Pancreas (tissue), 10 donors: Measurements from ENCODE around the gene FRMD4A. TPM values are rescaled to one million over a fixed set of nuclear protein-coding genes. Genes with fewer than 3 reads are reported as not detected.

ENCODE experiments used
- ATAC-seq, 4 donors: fragments of 200-7000 bp; cut with Tn5 transposase; one replicate each; pipeline versions ENCODE4 v1.8.0 to v1.9.1; 2020; ENCODE audit warnings: mild to moderate bottlenecking in 4 of 4, moderate library complexity in 4 of 4
- DNase-seq, 6 donors: peaks; one replicate each; pipeline ENCODE4 v3.0.0-alpha.2; 2020
- FAIRE-seq: peaks from 2 replicates; lab custom pipeline; 2012; peaks lifted over from hg19 to GRCh38; lab: Jason Lieb, UNC
- H3K27ac ChIP-seq, 4 donors: fragments of 200-600 bp; sonication (generic); 1 replicate in 3 of 4; 2 replicates in 1 of 4; pipeline versions ENCODE4 v1.5.0 to v1.8.0; 2020
- H3K27me3 ChIP-seq, 4 donors: fragments of 200-600 bp; one replicate each; pipeline ENCODE4 v1.8.0; 2021
- H3K36me3 ChIP-seq, 3 donors: fragments of 200-600 bp; sonication (generic) in 1 of 3; one replicate each; pipeline versions ENCODE4 v1.5.0 to v1.8.0; 2020 to 2021
- H3K4me1 ChIP-seq, 3 donors: fragments of 200-600 bp; one replicate each; pipeline ENCODE4 v1.8.0; 2021
- H3K4me3 ChIP-seq, 4 donors: fragments of 200-600 bp; sonication (generic) in 2 of 4; one replicate each; pipeline versions ENCODE4 v1.5.0 to v1.8.0; 2020 to 2021
- H3K9me3 ChIP-seq, 4 donors: fragments of 200-600 bp; one replicate each; pipeline ENCODE4 v1.8.0; 2021
- CTCF ChIP-seq, 4 donors: fragments of 200-600 bp; sonication (generic) in 3 of 4; IDR thresholded peaks; one replicate each; pipeline versions ENCODE4 v1.5.0 to v1.8.0; 2021; ENCODE audit warnings: antibody characterized with exemption in 4 of 4
- WGBS, 2 donors: extraction: QIAGEN DNeasy Blood & Tissue Kit; methylation state at CpG; one replicate each; pipeline ENCODE4 v1.1.7; 2013; 5-methylcytosine and 5-hydroxymethylcytosine counted together
- intact Hi-C, 3 donors: fragments of 100-400 bp; cut with DNase I; formaldehyde crosslinking; loops; one replicate each; pipeline versions ENCODE4 v1.11.1 to v1.14.2; 2022
- polyA plus RNA-seq, 2 donors: library from polyadenylated mRNA; stranded (reverse); fragments of 200-250 nt; gene quantifications; one replicate each; pipeline ENCODE4 v1.2.3, GENCODE V29; 2013
- total RNA-seq, 6 donors: library from RNA; stranded (reverse); fragmentation: NEBNext Ultra II Directional in 4 of 6; extraction: Animal tissue kit (Norgen Biotek cat#: 25700) in 4 of 6; gene quantifications; one replicate each; pipeline versions ENCODE4 v1.2.1 to v1.2.4, GENCODE V29; 2021 to 2023
- donor health status: healthy with polysubstance abuse.
- donor health status: DM: no; HTN: no; CAD: no; lungs with moderate emphysema.
- donor health status: DM: no; HTN: no; CAD: no.
- donor health status: control.
- donor health status: control.
- donor health status: Bipolar disorder and iron deficiency.
- donor health status: DM: yes; HTN: yes; CAD: no.
- donor health status: DM: no; HTN: no; CAD: no.
- donor health status: DM: no; HTN: no; CAD: no.
- donor health status: DM: yes; HTN: yes; CAD: no.

Gene FRMD4A
- total and polyA plus RNA-seq, 8 donors, result 13.5 to 27.5 (median 18.7) TPM

DNA sequence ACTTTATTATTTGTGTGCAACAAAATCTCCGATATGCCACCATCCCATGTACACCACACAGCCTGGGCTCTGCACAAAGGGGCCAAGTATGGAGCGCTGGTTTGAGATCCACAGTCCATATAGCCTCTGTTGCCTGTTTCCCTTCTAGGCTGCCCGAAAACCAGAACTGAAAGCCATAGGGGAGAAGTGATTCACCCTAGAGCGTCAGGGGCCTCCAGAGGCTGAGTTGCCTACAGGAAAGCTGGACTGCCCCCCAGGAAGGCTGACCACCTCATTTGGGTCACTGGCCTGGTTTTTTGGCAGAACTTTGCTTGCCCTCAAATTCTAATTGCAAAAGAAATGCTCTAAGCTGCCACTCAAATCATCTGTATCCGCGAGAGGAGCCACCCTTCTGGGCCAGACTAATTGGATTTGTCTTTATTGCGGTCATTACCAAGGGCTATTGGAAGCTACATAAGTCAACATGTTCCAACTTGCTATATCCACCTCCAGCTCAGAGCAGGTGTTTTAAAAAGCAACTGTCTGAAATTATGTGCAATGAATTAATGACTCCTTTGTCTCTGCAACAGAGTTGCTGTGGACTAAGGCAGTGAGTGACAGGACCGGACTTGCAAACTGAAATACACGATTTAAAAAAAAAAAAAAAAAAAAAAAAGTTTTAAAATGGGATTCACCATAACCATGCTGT is 28.3 kb upstream of the FRMD4A start:
- Histone ChIP-seq H3K36me3 (no peaks in the 10 kb centered on the region), H3K27ac (no peak overlapping the region), H3K9me3 (no peaks in the 10 kb centered on the region), H3K27me3 (no peaks in the 10 kb centered on the region), H3K4me1 (no peaks in the 10 kb centered on the region), H3K4me3 (no peak overlapping the region)
- DNase-seq (no peak), FAIRE-seq (no peak), ATAC-seq (no peak)
- no peak for TF ChIP-seq CTCF (IDR thresholded peaks at IDR 0.05)
- intact Hi-C loops, result no loop called here
- 91 to 96% methylated on average over 9 of the region's 9 CpGs for WGBS, 2 donors

DNA sequence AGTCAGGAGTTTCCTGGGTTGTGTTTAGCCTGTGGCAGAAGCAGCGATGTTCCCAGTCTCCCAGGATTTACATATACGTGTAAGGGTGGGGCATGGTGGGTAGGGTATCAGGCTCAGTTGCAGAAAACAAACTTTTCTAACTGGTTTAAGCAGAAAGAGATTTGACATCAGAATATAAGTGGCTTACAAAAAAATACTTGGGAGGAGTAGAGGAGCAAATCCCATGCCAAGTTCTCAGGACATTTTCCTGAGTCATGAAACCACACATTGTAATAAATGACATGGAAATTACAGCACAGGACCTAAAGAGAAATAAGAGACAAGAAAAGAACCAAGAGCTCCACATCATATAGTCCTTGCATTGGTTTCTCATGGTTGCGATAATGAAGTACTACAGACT is 26.2 kb upstream of the FRMD4A start:
- intact Hi-C loops, result no loop called here
- no peak for FAIRE-seq
- TF ChIP-seq CTCF (IDR thresholded peaks at IDR 0.05), result no peak
- no peaks in the 10 kb centered on the region for H3K36me3 ChIP-seq
- no peak overlapping the region for H3K4me3 ChIP-seq
- no peaks in the 10 kb centered on the region for H3K4me1 ChIP-seq
- DNase-seq, result no peak
- H3K27me3 ChIP-seq, result no peaks in the 10 kb centered on the region
- no peak for ATAC-seq
- no peak overlapping the region for H3K27ac ChIP-seq
- no peaks in the 10 kb centered on the region for H3K9me3 ChIP-seq
- 94 to 99% methylated on average over 3 of the region's 3 CpGs for WGBS, 2 donors

DNA sequence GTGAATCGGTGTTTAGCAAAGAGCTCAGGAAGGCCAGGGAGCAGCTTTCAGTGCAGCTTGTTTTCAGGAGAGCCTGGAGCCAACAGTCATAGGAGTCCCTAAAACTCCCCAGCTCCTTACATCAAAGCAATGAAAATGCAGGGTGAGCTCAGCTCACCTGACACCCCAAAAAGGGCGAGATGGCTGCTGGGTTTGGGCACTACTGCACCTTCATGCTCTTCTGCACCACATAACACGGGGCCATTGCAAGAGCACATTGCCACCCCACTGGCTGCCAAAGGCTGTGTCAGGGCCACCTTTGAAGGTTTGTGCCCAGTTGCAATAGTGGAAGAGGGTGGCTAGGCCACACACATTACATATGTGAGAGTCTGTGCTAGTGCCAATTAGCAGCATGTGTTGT is 25.0 kb upstream of the FRMD4A start:
- ATAC-seq, result no peak
- no peak for TF ChIP-seq CTCF (IDR thresholded peaks at IDR 0.05)
- no peak for FAIRE-seq
- no peaks in the 10 kb centered on the region for H3K9me3 ChIP-seq
- no peaks in the 10 kb centered on the region for H3K36me3 ChIP-seq
- no peak overlapping the region for H3K4me3 ChIP-seq
- no peak for DNase-seq
- H3K4me1 ChIP-seq, result no peaks in the 10 kb centered on the region
- H3K27me3 ChIP-seq, result no peaks in the 10 kb centered on the region
- H3K27ac ChIP-seq, result no peak overlapping the region
- intact Hi-C loops, result no loop called here
- 95 to 96% methylated on average over 3 of the region's 3 CpGs for WGBS, 2 donors

DNA sequence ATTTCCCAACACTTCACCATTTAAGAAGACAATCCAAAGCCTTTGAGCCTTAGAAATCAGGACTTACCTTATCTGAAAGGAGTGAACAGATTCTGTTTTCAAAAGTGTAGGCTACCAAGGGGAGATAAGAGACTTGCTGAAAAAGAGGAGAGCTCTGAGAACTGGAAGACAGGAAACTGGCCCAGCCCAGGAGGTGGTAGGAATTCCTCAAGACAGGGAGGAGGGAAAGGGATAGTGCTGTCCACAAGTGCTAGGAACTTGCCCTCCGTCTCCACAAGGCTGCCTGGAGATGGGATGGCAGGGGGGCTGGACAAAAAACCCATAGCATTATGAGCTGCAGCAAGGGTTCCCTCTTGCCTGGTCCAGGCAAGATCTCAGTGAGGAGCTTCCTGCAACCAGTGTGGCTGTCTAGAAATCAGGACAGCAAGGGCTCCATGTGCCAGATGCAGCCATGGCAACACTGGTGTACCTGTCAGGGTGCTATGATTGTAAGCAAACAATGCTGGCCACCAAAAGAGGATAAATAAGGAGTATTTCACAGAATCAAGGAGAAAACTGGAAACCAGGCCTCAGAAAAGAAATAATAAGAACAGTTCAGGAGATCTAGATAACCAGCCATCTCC is 22.7 kb upstream of the FRMD4A start:
- intact Hi-C loops, result no loop called here
- WGBS, 2 donors, result 83 to 93% methylated on average over 1 of the region's 1 CpG
- no peak for TF ChIP-seq CTCF (IDR thresholded peaks at IDR 0.05)
- DNase-seq, result peak in 1 of 6 donors; percentile 23
- Histone ChIP-seq H3K36me3 (no peaks in the 10 kb centered on the region), H3K4me3 (no peak overlapping the region), H3K4me1 (no peaks in the 10 kb centered on the region), H3K27me3 (no peaks in the 10 kb centered on the region), H3K9me3 (no peaks in the 10 kb centered on the region), H3K27ac (no peak overlapping the region)
- peak in 2 of 4 donors; percentile 54 to 62 for ATAC-seq
- FAIRE-seq, result no peak

- DNase-seq (no peak), ATAC-seq (no peak), FAIRE-seq (no peak)
- 87 to 96% methylated on average over 4 of the region's 4 CpGs for WGBS, 2 donors
- Histone ChIP-seq H3K27ac (no peak overlapping the region), H3K36me3 (no peaks in the 10 kb centered on the region), H3K4me3 (no peak overlapping the region), H3K9me3 (no peaks in the 10 kb centered on the region), H3K4me1 (peaks cover 0 to 4% (median 1%) of the 10 kb centered on the region in 3 donors), H3K27me3 (no peaks in the 10 kb centered on the region)
- intact Hi-C loops, result no loop called here
- TF ChIP-seq CTCF (IDR thresholded peaks at IDR 0.05), result no peak
Observed at GRCh38 chr10:14350006-14350405, 19.3 kb upstream of the FRMD4A start.
